Keratinocyte (primary cell): Measurements from ENCODE around the gene TNIP2. TPM values are rescaled to one million over a fixed set of nuclear protein-coding genes. Genes with fewer than 3 reads are reported as not detected.

Experiments used
- DNase-seq: peaks from one replicate; pipeline ENCODE4 v3.0.0-alpha.2; 2011; ENCODE audit warnings: low read depth, missing footprints, low spot score
- FAIRE-seq: peaks from 2 replicates; lab custom pipeline; 2011; peaks lifted over from hg19 to GRCh38; lab: Jason Lieb, UNC
- H2AFZ ChIP-seq: 2 replicates; pipeline ENCODE4 v1.6.0; 2012; ENCODE audit warnings: low read length, control low read depth, inconsistent platforms; ENCODE audit not compliant: control insufficient read depth
- H3K27ac ChIP-seq: 2 replicates; pipeline ENCODE4 v1.5.1; 2011; ENCODE audit warnings: low read length; ENCODE audit not compliant: control insufficient read depth, insufficient read depth
- H3K27me3 ChIP-seq: 3 replicates; pipeline ENCODE4 v1.6.0; 2011; ENCODE audit warnings: low read length; ENCODE audit not compliant: control insufficient read depth, insufficient read depth; ENCODE audit errors: extremely low read depth
- H3K36me3 ChIP-seq, 2 experiments: 2 replicates in 1 of 2; 3 replicates in 1 of 2; pipeline ENCODE4 v1.5.1; 2011; ENCODE audit warnings: low read length in 2 of 2, mild to moderate bottlenecking in 1 of 2; ENCODE audit not compliant: control insufficient read depth in 2 of 2, insufficient read depth in 2 of 2; ENCODE audit errors: extremely low read depth in 1 of 2
- H3K4me1 ChIP-seq: 3 replicates; pipeline ENCODE4 v1.5.1; 2011; ENCODE audit warnings: low read length; ENCODE audit not compliant: control insufficient read depth, insufficient read depth; ENCODE audit errors: extremely low read depth
- H3K4me2 ChIP-seq: 3 replicates; pipeline ENCODE4 v1.6.0; 2011; ENCODE audit warnings: low read depth, low read length; ENCODE audit not compliant: control insufficient read depth, insufficient read depth; ENCODE audit errors: extremely low read depth
- H3K4me3 ChIP-seq, 3 experiments: fragments of 200-600 bp in 1 of 3; sonication (generic) in 1 of 3; 2 replicates in 2 of 3; 3 replicates in 1 of 3; pipeline ENCODE4 v1.5.1; 2011 to 2016; ENCODE audit warnings: low read length in 3 of 3, mild to moderate bottlenecking in 3 of 3, control low read depth in 2 of 3, inconsistent platforms in 1 of 3, low read depth in 1 of 3, mixed read lengths in 1 of 3, mixed run types in 1 of 3, moderate library complexity in 1 of 3; ENCODE audit not compliant: control insufficient read depth in 2 of 3, insufficient read depth in 2 of 3; ENCODE audit errors: extremely low read depth in 1 of 3
- H3K79me2 ChIP-seq: 2 replicates; pipeline ENCODE4 v1.6.0; 2012; ENCODE audit warnings: low read length; ENCODE audit not compliant: control insufficient read depth, insufficient read depth
- H3K9ac ChIP-seq: 3 replicates; pipeline ENCODE4 v1.6.0; 2011; ENCODE audit warnings: low read length; ENCODE audit not compliant: control insufficient read depth, insufficient read depth; ENCODE audit errors: extremely low read depth
- H3K9me1 ChIP-seq: 3 replicates; pipeline ENCODE4 v1.6.0; 2011; ENCODE audit warnings: low read length; ENCODE audit not compliant: control insufficient read depth, insufficient read depth; ENCODE audit errors: extremely low read depth
- H3K9me3 ChIP-seq: 2 replicates; pipeline ENCODE4 v1.5.1; 2012; ENCODE audit warnings: low read depth, low read length; ENCODE audit not compliant: control insufficient read depth
- H4K20me1 ChIP-seq: 3 replicates; pipeline ENCODE4 v1.6.0; 2011; ENCODE audit warnings: low read length; ENCODE audit not compliant: control insufficient read depth, insufficient read depth; ENCODE audit errors: extremely low read depth
- CTCF ChIP-seq, 3 experiments: IDR thresholded peaks in 1 of 3; conservative IDR thresholded peaks in 1 of 3; optimal IDR thresholded peaks in 1 of 3; 2 replicates in 2 of 3; 3 replicates in 1 of 3; pipeline versions ENCODE3 to v1.5.1; 2011; ENCODE audit warnings: low read length in 3 of 3, mild to moderate bottlenecking in 3 of 3, moderate library complexity in 2 of 3, control low read depth in 1 of 3, inconsistent platforms in 1 of 3; ENCODE audit not compliant: insufficient read depth in 2 of 3; ENCODE audit errors: extremely low read depth in 1 of 3
- EZH2 ChIP-seq: IDR thresholded peaks from one replicate; pipeline ENCODE4 v1.6.1; 2012; ENCODE audit warnings: inconsistent platforms, mild to moderate bottlenecking, low read length, moderate library complexity
- dilution Hi-C: fragments of 300-500 bp; cut with MboI; formaldehyde crosslinking; loops from one replicate; pipeline ENCODE4 v1.7.0; 2020; ENCODE audit warnings: low sequenced_read_pairs; ENCODE audit not compliant: extremely low pct_ligation_motif_present
- polyA plus RNA-seq, 5 experiments: library from polyadenylated mRNA; depleted of rRNA in 3 of 5; stranded (reverse) in 3 of 5; stranded (forward) in 1 of 5; unstranded in 1 of 5; fragments of >200 nt; gene quantifications; 1 replicate in 1 of 5; 2 replicates in 3 of 5; 3 replicates in 1 of 5; pipeline versions ENCODE4 v1.2.1 to v1.2.3, GENCODE V29; 2011 to 2012; ENCODE audit warnings: missing spikeins in 2 of 5, low read depth in 1 of 5, low replicate concordance in 1 of 5

TNIP2 gene
- polyA plus RNA-seq, 1 donor (not counting 4 experiments of a cell fraction or from before 2014, with no cell fraction given), result 22.6 TPM

- Histone ChIP-seq H3K4me1 (peaks cover 27% of the 10 kb centered on the region), H3K4me2 (peak overlapping the region; percentile 32), H3K9me1 (peaks cover 3% of the 10 kb centered on the region), H3K4me3 (peak overlapping the region in 1 of 3 experiments; percentile 26), H3K36me3 (peaks cover 32 to 49% of the 10 kb centered on the region in 2 experiments), H3K9ac (peak overlapping the region; percentile 59), H3K79me2 (peaks cover 13% of the 10 kb centered on the region), H4K20me1 (no peaks in the 10 kb centered on the region), H2AFZ (no peak overlapping the region), H3K9me3 (no peaks in the 10 kb centered on the region), H3K27me3 (no peaks in the 10 kb centered on the region), H3K27ac (peak overlapping the region; percentile 65)
- dilution Hi-C loops, result no loop called here
- TF ChIP-seq EZH2, result no peak
- no peak for TF ChIP-seq CTCF (optimal IDR thresholded peaks at IDR 0.05 in 1 of 3, IDR thresholded peaks at IDR 0.05 in 1 of 3, conservative IDR thresholded peaks at IDR 0.05 in 1 of 3; ENCODE audit: extremely low read depth in 1 of 3, insufficient read depth in 2 of 3, low read length in 3 of 3)
- DNase-seq (peak; percentile 69), FAIRE-seq (peak; percentile 51)
Measured at GRCh38 chr4:2745981-2746806, 9.9 kb downstream of the TNIP2 start.

GRCh38 chr4:2745516-2745915 lies 10.6 kb downstream of the TNIP2 start:
- Histone ChIP-seq H3K27ac (peak overlapping the region; percentile 65), H3K27me3 (no peaks in the 10 kb centered on the region), H3K9ac (peak overlapping the region; percentile 59), H3K4me3 (no peak overlapping the region), H3K36me3 (peaks cover 32 to 49% of the 10 kb centered on the region in 2 experiments), H4K20me1 (no peaks in the 10 kb centered on the region), H3K9me1 (peaks cover 3% of the 10 kb centered on the region), H3K79me2 (peaks cover 8% of the 10 kb centered on the region), H2AFZ (no peak overlapping the region), H3K4me1 (peaks cover 27% of the 10 kb centered on the region), H3K4me2 (no peak overlapping the region), H3K9me3 (no peaks in the 10 kb centered on the region)
- dilution Hi-C loops, result no loop called here
- FAIRE-seq (no peak), DNase-seq (no peak)
- no peak for TF ChIP-seq CTCF (optimal IDR thresholded peaks at IDR 0.05 in 1 of 3, IDR thresholded peaks at IDR 0.05 in 1 of 3, conservative IDR thresholded peaks at IDR 0.05 in 1 of 3; ENCODE audit: extremely low read depth in 1 of 3, insufficient read depth in 2 of 3, low read length in 3 of 3)
- no peak for TF ChIP-seq EZH2
